Stomach (tissue), 4 donors: ENCODE results near the gene A1CF.

Experiments used
- POLR2A ChIP-seq, 4 donors: fragments of 450-650 bp; IDR thresholded peaks; one replicate each; pipeline ENCODE4 v1.6.1; 2016; ENCODE audit warnings: antibody characterized with exemption in 4 of 4, control low read depth in 2 of 4, mild to moderate bottlenecking in 1 of 4, moderate library complexity in 1 of 4
- TF ChIP-seq, protein P1 (sequence below), 7 experiments: fragments of 450-650 bp in 4 of 7; fragments of 200-600 bp in 3 of 7; sonication (generic) in 3 of 7; IDR thresholded peaks; one replicate each; pipeline ENCODE4 v1.5.1; 2016 to 2019; ENCODE audit warnings: antibody characterized with exemption in 7 of 7, control low read depth in 2 of 7, mild to moderate bottlenecking in 1 of 7

DNA sequence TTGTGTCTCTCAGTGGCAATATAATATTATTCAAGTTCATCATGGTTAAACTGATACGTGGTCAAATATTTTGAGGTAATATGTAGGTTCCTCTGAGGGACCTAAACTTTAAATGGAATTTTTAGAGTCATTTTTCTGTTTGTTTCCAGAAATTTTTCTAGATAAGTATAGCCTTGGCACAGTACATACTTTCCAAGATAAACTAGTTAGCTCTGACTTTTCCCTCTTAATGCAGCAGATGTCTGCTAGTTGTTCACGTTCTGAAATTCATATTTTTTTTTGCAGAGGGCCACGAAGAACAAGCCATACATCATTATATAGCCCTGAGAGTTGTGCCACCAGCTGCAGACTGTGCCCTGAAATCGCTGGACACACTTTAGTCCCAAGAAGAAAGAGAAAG, 61.6 kb downstream of the A1CF start:
- TF ChIP-seq, protein P1, sequence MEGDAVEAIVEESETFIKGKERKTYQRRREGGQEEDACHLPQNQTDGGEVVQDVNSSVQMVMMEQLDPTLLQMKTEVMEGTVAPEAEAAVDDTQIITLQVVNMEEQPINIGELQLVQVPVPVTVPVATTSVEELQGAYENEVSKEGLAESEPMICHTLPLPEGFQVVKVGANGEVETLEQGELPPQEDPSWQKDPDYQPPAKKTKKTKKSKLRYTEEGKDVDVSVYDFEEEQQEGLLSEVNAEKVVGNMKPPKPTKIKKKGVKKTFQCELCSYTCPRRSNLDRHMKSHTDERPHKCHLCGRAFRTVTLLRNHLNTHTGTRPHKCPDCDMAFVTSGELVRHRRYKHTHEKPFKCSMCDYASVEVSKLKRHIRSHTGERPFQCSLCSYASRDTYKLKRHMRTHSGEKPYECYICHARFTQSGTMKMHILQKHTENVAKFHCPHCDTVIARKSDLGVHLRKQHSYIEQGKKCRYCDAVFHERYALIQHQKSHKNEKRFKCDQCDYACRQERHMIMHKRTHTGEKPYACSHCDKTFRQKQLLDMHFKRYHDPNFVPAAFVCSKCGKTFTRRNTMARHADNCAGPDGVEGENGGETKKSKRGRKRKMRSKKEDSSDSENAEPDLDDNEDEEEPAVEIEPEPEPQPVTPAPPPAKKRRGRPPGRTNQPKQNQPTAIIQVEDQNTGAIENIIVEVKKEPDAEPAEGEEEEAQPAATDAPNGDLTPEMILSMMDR (IDR thresholded peaks at IDR 0.05) = no peak
- no peak for TF ChIP-seq POLR2A (IDR thresholded peaks at IDR 0.05)
